GM19455 (cell line): ENCODE measurements around the gene BPIFB4.
"Not testable (repeated sequence)": the region's sequence is repeated elsewhere in the genome, so short reads cannot be mapped to it uniquely, and the experiment has no call there.

ENCODE experiments used
- ATAC-seq: cut with Tn5 transposase; IDR thresholded peaks from one replicate; pipeline ENCODE4 v1.9.1; 2021; ENCODE audit not compliant: unreplicated experiment

The BPIFB4 gene

DNA sequence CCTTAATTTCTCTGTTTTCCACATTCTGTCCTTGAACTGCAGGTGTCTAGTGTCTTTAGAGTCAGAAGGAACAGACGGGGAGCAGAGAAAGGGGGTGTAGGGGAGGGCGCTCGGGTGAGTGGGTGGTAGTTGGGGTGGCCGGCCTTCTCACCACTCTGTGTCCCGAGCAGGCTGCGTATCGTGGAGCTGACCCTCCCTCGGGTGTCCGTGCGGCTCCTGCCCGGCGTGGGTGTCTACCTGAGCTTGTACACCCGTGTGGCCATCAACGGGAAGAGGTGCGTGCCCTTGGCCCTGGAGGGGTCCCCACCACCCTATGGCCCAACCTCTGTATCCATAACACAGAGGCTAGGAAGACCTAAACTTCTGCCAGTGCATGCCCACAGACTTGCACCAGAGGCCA lies 5.3 kb downstream of the BPIFB4 start:
- ATAC-seq, result no peak

DNA sequence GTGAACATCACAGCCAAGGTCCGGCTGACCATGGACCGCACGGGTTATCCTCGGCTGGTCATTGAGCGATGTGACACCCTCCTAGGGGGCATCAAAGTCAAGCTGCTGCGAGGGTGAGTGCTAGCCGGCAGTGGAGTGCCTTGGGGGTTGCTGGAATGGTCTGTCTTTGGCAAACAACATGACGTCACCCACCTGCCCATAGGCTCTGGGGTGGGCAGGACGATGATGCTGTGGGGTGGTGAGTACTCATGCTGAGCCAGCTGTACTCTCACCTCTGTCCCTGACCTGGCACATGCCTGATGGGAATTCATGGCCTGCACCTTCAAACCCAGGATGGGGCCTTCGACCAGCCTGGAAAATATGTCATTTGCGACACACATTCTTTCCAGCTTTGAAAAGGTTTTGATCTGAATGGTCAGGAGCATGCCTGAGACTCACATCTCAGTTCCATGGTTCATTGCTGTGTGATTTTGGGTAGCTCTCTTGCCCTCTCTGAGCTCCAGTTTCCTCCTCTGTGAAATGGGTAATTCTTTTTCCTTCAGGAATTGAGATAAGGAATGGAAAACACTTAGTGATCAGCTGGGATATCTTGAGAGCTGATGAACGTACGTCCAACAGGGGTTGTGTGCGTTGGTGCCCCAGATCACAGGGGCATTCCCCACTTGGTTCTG lies 6.7 kb downstream of the BPIFB4 start:
- ATAC-seq, result no peak

DNA sequence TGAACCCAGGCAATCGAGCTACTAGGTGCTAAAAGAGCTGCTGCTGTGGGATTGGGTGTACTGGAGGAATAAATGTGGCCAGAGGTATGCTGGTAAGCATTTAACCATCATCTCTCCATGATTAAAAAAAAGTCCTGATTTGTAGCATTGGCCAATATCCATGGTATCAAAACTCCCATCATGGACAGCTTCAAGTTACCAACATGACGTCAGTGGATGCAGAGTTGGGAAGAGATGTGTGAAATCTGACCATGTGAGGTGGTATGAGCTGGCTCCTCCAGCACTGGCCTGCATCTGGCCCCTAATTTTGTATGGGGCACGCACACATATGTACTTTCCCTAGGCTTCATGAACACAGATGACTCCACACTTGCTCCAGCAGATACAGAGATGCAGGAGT lies 11.7 kb downstream of the BPIFB4 start:
- ATAC-seq, result no peak

DNA sequence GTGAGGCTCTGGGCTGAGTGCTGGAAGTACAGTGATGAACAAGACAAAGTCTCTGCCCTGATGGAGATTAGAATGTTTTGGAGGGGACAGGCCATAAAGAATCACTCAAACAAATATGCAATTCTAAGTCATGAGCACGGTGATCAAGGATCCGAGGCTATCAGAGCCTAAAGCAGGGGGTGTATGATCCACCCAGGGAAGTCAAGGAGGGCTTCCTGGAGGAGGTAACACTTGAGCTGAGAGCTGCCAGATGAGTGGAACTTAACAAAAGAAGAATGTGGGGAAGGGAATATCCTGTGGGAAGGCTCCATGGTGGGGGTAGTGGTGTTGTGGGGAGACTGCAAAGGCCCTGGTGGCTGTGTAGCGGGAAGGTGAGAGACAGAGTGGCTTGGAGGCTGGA lies 12.2 kb downstream of the BPIFB4 start:
- ATAC-seq, result no peak

DNA sequence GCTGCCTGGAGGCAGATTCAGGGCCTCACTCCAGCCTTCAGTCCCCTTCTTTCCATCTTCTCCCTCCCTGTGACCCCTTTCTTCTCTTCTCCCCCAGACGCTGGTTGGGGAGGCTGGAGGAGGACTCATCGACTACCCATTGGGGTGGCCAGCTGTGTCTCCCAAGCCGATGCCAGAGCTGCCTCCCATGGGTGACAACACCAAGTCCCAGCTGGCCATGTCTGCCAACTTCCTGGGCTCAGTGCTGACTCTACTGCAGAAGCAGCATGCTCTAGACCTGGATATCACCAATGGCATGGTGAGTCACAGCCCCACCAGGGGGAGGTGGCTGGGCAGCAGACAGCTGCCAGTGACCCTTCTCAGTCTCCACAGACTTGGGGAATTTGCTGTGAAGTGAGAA lies 12.9 kb downstream of the BPIFB4 start:
- ATAC-seq, result no peak

DNA sequence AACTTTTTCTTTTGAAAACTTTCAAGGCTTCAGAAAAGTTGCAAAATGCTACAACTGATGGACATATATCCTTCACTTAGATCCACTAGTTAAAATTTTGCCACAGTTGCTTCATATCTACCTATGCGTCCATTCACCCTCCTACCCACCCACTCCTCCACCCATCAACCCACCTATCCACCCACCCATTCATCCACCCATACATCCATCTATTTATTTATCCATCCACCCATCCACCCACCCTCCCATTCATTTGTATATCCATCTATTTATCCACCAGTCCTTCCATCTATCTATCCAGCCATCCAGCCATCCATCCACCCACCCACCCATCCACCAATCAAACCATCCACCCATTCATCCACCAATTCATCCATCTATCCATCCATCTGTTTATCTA lies 13.6 kb downstream of the BPIFB4 start:
- no peak for ATAC-seq

DNA sequence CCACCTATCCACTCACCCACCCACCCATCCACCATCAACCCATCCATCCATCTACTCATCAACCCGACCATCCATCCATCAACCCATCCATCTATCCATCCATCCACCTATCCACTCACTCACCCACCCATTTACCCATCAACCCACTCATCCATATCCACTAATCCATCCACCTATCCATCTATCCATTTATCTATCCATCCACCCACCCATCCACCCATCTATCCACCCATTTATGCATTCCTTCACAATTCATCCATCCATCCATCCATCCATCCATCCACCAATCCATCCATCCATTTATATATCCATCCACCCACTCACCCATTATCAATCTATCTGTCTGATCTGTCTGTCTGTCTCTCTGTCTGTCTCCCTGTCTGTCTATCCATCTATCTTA lies 14.1 kb downstream of the BPIFB4 start:
- no peak for ATAC-seq

DNA sequence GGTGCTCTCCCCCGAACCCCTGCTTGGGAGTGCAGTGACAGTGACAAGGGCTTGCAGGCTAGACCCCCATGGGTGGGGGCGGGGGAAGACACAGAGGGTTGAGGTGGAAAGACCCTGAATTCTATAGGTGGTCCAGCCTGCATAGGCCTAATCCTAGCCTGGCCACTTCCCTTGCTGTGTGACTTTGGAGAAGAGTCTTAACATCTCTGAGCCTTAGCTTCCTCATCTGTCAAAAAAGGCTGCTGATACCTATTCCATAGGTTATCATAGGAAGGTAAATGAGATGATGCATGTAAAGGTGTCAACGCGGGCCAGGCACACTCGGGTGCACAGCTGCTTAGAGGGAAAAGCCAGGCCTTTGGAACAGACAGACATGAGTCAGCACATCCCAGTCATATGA lies 15.8 kb downstream of the BPIFB4 start:
- ATAC-seq, result no peak

DNA sequence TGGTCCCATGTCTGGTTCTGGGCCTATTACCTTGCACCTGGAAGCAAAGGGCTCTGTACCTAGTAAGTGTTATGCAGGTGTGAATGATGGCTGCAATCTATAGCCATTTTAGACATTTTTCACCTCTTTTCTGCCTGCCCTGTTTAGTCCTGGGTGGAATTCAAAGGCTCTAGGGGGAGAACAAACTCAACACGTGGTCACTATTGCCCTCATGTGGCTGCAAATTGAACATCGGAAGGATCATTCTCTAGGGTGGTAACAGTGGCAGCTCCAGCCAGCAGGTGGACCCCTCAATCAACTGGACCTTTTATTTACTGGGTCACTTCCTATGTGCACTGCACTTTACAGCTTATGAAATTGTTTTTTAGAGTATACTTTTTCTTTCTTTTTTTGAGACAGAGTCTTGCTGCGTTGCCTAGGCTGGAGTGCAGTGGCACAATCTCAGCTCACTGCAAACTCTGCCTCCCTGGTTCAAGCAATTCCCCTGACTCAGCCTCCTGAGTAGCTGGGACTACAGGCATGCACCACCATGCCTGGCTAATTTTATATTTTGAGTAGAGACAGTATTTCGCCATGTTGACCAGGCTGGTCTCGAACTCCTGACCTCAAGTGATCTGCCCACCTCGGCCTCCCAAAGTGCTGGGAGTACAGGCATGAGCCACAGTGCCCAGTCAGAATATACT lies 16.6 kb downstream of the BPIFB4 start:
- ATAC-seq, result not testable (repeated sequence)

GRCh38 chr20:33097001-33097400 lies 17.6 kb downstream of the BPIFB4 start:
- ATAC-seq, result no peak

GRCh38 chr20:33099843-33100538 lies 20.5 kb downstream of the BPIFB4 start:
- ATAC-seq, result no peak

GRCh38 chr20:33103556-33103955 lies 24.1 kb downstream of the BPIFB4 start:
- no peak for ATAC-seq

DNA sequence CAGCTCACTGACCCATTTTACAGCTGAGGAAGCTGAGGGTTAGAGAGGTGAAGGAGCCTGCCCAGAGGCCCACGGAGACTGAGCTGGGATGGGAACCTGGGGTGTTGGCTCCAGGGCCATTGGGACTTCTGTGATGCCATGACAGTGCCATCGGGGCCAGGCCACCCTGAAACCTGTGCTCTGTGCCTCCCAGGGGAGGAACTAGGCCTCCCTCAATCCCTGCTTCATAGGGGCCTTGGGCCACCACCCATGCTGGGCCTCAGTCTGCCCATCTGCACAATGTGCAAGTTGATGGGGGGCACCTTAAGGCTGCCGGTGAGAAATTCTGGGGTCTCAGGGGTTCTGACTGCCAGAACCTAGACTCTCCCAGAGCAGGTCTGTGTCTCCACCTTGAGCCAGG lies 24.9 kb downstream of the BPIFB4 start:
- no peak for ATAC-seq

DNA sequence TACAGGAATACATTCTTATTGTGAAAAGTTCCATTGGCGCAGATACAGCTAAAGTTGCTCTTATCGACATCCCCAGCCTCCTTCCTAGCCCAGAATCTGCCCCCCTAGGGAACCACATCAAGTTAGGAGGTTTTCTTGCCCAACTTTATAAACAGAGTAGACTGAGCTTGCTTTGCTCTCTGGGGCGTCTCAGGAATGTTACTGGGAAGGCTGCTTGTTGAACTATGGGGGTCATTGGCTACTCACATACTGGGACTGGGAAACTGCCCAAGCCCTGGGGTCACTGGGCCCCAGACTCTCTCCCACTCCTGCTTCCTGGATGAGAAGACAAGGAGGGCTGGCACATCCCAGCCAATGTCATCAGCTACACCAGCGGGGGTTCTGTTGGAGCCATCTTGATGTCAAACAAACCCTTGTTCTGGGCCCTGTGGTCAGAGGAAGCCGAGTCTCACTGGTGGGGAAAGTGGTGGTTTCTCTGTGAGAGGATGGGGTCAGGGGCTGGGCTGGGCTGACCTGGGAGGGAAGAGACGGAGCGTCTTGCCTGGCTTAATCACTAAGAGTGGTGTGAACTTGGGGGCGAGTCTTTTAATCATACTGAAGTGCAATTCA lies 26.0 kb downstream of the BPIFB4 start:
- no peak for ATAC-seq

DNA sequence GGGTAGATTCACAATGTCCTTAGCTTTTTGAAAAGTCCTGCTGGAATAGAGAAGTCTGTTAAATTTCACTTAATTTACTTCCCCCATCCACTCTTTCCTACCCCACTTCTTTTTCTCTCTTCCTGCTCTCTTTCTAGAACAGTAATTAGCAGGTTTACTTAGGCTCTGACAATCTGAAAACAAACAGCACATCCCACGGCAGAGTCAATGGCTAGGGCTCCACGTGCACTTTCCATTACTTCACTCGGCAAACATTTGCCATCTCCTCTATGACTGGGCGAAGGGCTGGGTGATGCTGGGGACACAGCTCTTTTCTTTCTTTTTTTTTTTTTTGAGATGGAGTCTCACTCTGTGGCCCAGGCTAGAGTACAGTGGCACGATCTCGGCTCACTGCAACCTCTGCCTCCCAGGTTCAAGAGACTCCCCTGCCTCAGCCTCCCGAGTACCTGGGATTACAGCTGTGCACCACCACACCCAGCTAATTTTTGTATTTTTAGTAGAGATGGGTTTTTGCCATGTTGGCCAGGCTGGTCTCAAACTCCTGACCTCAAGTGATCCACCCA lies 26.7 kb downstream of the BPIFB4 start:
- not testable (repeated sequence) for ATAC-seq

DNA sequence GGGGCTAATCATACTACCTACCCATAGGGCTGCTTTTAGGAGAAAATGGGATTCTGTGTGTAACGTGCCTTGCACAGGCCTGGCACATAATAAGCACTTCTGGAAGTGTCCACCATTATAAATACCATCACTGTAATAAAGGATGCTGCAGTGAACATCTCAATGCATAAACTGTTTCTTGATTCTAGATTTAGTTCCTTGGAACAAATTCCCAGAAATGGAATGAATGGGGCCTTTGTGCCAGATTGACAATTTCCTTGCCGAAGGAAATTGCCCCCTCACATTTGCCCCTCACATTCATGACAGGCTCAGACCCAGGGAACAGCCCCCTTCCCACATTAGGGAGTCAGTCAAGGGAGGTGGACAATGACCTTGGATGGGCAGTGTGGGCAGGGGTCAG lies 29.2 kb downstream of the BPIFB4 start:
- ATAC-seq, result no peak

DNA sequence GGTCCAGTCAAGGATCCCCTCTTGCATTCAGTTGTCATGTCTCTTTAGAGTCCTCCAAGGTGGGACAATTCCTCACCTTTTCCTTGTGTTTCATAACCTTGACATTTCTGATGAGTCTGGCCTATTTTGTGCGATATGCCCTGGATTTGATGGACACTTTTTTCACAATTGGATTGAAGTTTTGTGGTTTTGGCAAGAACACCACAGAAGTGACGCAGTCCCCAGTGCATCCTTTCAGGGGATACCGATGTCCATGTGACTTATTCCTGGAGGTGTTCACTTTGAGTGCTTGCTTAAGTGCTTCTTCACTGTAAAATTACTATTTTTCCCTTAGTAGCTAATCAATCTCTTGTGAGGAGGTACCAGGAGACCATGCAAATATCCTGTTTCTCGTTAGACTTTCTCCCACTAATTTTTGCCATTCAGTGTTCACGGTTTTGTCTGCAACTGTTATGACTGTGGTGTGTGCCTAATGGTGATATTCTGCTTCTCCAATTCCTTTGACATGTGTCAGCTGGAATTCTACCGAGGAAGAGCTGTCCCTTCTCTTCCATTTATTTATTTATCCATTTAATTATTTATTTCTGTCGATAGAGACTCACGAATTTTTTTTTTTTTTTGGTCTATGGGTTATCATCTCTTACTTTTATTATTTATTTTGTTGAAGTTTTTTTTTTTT lies 30.8 kb downstream of the BPIFB4 start:
- ATAC-seq, result no peak

DNA sequence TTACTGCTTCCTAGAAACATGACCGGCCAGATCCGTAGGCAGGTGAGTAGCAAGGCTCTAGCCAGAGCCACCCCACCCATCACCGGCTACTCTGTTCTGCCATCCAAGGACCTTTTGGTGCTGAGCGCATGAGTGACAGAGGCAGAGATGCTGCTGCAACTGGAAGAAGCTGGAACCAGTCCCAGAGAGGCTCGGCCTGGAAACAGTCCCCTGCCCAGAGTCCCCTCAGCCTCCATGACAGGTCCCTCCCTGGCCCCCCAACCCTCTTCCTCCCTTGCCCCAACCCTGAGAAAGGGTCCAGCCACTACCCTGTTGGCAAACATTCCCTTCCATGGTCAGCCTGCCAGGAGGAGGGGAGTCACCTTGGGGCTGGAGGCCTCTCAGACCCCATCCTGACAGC lies 31.9 kb downstream of the BPIFB4 start:
- ATAC-seq, result no peak

DNA sequence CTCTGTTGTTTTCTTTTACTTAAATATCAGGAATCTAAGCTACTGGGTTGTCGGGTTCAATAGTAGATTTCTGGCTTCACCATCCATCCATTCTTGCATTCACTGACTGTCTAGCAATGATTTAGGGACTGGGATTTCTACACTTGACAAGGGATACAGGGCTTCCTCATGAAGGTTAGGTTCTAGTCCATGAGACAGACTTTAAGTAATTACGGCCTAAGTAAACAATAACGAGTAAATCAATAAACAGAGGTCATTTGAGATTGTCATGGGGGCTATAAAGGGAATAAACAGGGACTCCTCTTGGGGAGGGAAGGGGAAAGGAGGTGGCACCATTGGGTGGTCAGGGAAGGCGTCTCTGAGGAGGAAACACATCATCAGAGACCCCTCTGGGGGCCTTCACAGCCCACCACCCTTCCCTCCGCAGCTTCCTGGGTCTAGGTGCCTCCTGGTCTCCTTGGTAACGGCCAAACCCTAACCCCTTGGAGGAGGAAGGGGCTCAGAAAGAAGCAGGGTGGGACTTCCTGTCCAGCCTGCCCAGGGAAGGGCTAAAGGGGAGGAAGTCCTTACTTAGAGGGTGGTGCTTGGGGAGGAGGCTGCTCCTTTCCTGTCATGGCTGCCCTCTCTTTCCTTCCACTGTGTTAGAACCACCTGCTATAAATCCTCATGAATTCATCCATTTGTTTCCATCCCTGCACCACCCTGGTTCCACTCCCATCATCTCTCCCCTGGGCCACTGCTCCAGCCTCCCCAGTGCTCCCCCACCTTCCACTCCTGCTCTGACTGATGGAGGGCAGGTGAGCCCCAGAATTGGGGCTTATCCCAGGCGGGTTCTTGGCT lies 33.3 kb downstream of the BPIFB4 start:
- ATAC-seq, result no peak

- ATAC-seq, result no peak
Measured at GRCh38 chr20:33113387-33113908, 34.0 kb downstream of the BPIFB4 start.
